SKM-1 treated with dmso at 0.1 percent for 144 hours (cell line): ENCODE data around the gene HSP90B1.

ENCODE experiments used
- DNase-seq: peaks from one replicate; lab custom pipeline; 2025; ENCODE audit not compliant: unreplicated experiment; lab: John Stamatoyannopoulos, UW

Gene HSP90B1

GRCh38 chr12:103969391-103969790 is 39.2 kb downstream of the HSP90B1 start:
- DNase-seq = no peak

- no peak for DNase-seq
Measured at GRCh38 chr12:103973909-103974308, 43.7 kb downstream of the HSP90B1 start.

GRCh38 chr12:103975368-103975767 is 45.2 kb downstream of the HSP90B1 start:
- DNase-seq = no peak

- no peak for DNase-seq
Measured at GRCh38 chr12:103978384-103978982, 48.3 kb downstream of the HSP90B1 start.

- DNase-seq = no peak
Measured at GRCh38 chr12:103986829-103987228, 56.6 kb downstream of the HSP90B1 start.

GRCh38 chr12:103994235-103994634 is 64.0 kb downstream of the HSP90B1 start:
- no peak for DNase-seq

GRCh38 chr12:103996595-103996994 is 66.4 kb downstream of the HSP90B1 start:
- DNase-seq = no peak

GRCh38 chr12:103997286-103997900 is 67.2 kb downstream of the HSP90B1 start:
- no peak for DNase-seq
